Body of pancreas (tissue), 4 donors: Measurements from ENCODE around the gene FAM13B.

Experiments used
- POLR2A ChIP-seq, 3 donors: fragments of 450-650 bp; IDR thresholded peaks; one replicate each; pipeline ENCODE4 v1.6.1; 2016; ENCODE audit warnings: antibody characterized with exemption in 3 of 3, mild to moderate bottlenecking in 2 of 3
- TF ChIP-seq, protein P1 (sequence below), 7 experiments: fragments of 450-650 bp in 4 of 7; fragments of 200-600 bp in 3 of 7; sonication (generic) in 3 of 7; IDR thresholded peaks; one replicate each; pipeline ENCODE4 v1.5.1; 2016 to 2019; ENCODE audit warnings: antibody characterized with exemption in 7 of 7

DNA sequence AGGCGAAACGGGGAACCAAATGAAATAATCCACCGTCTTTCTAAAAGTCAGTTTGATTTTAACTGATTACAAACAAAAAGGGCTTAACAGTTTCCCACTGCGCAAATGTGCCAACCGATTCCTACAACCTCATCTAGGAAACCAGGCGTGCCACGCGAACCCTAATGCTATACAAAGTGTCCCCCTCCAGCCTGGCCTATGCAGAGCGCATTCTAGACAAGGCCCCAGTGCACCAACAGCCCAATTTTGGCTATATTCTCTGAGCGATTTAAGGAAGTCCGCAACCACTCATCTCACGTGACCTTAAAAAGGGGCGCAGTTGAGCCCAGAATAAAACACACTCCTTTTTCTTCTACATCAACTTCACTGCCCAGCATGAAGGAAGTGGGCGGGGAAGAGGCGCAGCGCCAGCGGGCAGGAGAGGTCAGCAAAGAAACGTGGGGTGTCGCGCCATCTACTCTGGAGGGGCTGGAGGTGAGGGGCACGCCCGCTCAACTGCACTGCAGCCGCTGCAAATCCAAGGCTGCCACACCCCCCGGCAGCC lies 779 bp downstream of the FAM13B start:
- TF ChIP-seq, protein P1, sequence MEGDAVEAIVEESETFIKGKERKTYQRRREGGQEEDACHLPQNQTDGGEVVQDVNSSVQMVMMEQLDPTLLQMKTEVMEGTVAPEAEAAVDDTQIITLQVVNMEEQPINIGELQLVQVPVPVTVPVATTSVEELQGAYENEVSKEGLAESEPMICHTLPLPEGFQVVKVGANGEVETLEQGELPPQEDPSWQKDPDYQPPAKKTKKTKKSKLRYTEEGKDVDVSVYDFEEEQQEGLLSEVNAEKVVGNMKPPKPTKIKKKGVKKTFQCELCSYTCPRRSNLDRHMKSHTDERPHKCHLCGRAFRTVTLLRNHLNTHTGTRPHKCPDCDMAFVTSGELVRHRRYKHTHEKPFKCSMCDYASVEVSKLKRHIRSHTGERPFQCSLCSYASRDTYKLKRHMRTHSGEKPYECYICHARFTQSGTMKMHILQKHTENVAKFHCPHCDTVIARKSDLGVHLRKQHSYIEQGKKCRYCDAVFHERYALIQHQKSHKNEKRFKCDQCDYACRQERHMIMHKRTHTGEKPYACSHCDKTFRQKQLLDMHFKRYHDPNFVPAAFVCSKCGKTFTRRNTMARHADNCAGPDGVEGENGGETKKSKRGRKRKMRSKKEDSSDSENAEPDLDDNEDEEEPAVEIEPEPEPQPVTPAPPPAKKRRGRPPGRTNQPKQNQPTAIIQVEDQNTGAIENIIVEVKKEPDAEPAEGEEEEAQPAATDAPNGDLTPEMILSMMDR (IDR thresholded peaks at IDR 0.05) = peak in 1 of 7 experiments; percentile 7
- TF ChIP-seq POLR2A (IDR thresholded peaks at IDR 0.05) = no peak
